ENCODE data around the gene FHIT. TPM values are rescaled to one million over a fixed set of nuclear protein-coding genes. Genes with fewer than 3 reads are reported as not detected.

The FHIT gene
- total RNA-seq, 1 donor, result 2.2 TPM

DNA sequence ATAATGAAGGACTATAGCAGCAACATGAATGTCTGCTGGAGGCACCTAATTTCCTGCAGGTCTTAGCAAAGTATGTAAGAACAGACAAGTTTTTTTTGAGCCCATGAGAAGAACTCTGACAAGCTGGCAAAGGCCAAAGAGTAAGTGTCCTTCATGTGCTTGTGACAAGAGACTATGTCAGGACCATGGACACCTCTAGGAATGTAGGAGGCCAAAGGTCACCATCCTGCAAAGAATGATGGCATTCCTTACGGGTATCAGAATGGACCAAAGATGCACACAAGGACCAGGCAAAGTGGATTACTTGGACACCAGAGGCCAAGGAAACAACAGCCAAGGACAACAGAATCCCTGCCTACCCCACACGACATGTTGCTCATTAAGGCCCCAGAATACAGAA is 1343.0 kb downstream of the FHIT start:
- DNase-seq (ENCODE audit: low read depth), result no peak
- TF ChIP-seq, protein P1, sequence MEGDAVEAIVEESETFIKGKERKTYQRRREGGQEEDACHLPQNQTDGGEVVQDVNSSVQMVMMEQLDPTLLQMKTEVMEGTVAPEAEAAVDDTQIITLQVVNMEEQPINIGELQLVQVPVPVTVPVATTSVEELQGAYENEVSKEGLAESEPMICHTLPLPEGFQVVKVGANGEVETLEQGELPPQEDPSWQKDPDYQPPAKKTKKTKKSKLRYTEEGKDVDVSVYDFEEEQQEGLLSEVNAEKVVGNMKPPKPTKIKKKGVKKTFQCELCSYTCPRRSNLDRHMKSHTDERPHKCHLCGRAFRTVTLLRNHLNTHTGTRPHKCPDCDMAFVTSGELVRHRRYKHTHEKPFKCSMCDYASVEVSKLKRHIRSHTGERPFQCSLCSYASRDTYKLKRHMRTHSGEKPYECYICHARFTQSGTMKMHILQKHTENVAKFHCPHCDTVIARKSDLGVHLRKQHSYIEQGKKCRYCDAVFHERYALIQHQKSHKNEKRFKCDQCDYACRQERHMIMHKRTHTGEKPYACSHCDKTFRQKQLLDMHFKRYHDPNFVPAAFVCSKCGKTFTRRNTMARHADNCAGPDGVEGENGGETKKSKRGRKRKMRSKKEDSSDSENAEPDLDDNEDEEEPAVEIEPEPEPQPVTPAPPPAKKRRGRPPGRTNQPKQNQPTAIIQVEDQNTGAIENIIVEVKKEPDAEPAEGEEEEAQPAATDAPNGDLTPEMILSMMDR (IDR thresholded peaks at IDR 0.05; ENCODE audit: insufficient read depth, low read depth, low read length), result no peak
- H3K4me3 ChIP-seq (ENCODE audit: low read depth, low read length), result no peak overlapping the region

DNA sequence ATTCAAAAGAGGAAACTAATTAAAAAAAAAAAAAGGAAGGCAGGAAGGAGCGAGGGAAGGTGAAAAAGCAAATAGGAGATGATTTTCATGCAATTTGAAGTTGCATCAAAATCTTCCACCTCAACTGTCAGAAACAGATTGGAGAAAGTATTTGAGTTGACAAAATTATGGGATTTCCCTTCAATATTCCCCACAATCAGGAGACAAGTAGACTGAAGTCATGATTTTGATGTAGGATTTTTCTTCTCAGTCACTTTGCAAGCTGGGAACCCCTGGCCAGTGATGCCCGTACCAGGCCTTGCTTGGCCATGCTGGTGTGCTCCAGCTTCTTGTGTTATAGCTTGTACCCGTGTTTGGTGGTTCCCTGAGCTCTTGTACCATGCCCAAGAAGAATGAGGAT is 1347.0 kb downstream of the FHIT start:
- DNase-seq (ENCODE audit: low read depth), result no peak
- TF ChIP-seq, protein P1 (IDR thresholded peaks at IDR 0.05; ENCODE audit: insufficient read depth, low read depth, low read length), result no peak
- no peak overlapping the region for H3K4me3 ChIP-seq (ENCODE audit: low read depth, low read length)

DNA sequence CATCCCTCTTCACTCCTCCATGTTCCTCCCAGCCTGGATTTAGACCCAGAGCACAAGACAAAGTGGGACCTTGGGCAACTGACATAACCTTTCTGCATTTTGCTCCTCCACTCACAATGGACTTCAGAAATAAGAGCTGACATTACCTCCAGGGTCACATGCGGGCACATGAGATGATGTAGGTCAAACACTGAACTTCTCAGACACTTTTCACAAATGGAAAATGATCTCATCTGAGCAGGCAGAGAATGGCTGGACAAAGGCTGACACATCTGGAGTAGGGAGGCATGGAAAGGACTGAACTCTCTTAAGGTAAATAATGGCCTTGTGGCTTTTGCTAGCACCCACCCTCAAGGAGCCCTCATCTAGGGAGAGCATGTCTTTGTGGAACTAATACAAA is 1352.2 kb downstream of the FHIT start:
- TF ChIP-seq, protein P1 (IDR thresholded peaks at IDR 0.05; ENCODE audit: insufficient read depth, low read depth, low read length), result no peak
- DNase-seq (ENCODE audit: low read depth), result no peak
- H3K4me3 ChIP-seq (ENCODE audit: low read depth, low read length), result no peak overlapping the region

DNA sequence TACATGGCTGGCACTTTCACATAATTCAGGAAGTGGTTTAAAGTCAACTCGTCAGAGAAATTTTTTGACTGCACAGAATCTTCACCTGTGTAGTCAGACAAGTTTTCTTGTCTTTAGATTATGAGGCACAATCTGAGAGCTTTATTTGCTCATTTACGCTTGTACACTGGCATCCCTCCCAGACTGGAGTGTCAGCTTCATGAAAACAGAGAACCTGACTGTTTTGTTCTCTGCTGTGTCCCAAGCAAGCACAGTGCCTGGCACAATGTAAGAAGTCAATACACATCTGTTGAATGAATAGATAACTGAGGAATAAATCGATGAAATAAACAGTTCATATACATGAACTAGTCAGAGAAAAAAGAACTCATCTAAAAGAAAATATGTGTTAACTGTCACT is 1355.3 kb downstream of the FHIT start:
- no peak overlapping the region for H3K4me3 ChIP-seq (ENCODE audit: low read depth, low read length)
- TF ChIP-seq, protein P1 (IDR thresholded peaks at IDR 0.05; ENCODE audit: insufficient read depth, low read depth, low read length), result no peak
- no peak for DNase-seq (ENCODE audit: low read depth)

DNA sequence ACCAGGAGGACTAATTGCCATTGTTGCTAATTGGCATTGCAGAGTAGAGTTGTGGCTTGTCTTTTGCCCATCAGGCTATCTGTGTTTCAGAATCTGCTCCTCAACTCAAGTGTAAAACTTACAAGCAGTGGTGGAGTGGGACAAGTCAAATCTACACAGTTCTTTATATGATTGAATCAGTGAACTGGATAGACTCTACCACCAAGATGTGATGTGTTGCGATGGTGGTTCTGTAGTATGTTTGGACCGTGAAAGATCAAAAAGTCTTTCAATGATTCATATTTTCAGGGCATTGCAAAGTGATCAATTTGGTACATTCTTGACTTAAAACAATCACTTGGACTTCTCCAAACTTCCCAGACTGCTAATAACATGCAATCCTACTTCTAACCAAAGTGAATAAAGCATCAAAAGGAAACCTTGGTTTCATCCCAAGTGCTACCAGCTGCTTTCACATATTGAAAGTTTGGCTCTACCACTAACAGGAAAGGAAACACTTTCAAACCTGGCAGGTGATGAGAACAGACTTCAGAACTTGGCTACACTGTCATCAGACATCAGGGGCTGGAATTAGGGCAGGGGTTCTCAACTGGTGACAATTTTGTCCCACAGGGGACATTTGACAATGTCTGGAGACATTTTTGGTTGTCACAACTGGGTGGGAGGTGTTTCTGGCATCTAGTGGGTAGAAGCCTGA is 1356.7 kb downstream of the FHIT start:
- no peak for DNase-seq (ENCODE audit: low read depth)
- TF ChIP-seq, protein P1 (IDR thresholded peaks at IDR 0.05; ENCODE audit: insufficient read depth, low read depth, low read length), result no peak
- no peak overlapping the region for H3K4me3 ChIP-seq (ENCODE audit: low read depth, low read length)

DNA sequence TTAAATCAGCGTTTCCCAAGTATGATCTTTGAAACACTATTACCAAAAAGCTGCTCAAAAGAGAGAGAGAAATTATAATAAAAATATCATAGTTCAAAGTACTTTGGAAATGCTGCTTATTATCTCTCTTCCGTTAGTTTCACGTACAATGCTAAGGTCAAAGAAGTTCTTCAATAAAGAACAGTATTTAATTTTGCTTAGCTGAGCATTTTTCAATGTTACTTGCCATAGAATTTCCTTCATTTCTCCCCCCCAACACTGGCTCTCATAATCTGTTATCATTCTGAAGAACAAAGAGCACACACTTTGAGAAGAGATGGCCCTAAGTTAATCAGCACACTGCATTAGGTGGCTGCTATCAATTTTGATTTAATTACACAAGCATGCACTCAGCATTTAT is 1360.6 kb downstream of the FHIT start:
- no peak for DNase-seq (ENCODE audit: low read depth)
- TF ChIP-seq, protein P1 (IDR thresholded peaks at IDR 0.05; ENCODE audit: insufficient read depth, low read depth, low read length), result no peak
- H3K4me3 ChIP-seq (ENCODE audit: low read depth, low read length), result no peak overlapping the region

DNA sequence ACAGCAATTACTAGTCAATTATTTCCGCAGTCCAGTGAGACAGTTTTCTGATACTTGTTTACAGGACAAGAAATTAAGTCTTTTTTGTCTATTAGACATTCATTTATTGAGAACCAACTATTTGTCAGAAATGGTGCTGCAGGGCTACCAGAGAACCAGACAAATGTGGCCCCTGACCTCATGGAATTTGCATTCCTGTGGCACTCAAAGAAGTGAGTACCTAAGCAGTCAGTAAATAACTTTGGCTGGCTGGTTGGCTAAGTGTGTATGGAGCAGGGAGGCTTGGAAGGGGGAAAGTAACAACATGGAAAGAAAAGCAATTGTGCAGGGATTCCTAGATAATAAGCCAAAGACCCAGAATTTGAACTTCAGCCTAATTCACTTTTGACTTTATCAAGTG is 1364.5 kb downstream of the FHIT start:
- TF ChIP-seq, protein P1 (IDR thresholded peaks at IDR 0.05; ENCODE audit: insufficient read depth, low read depth, low read length), result no peak
- DNase-seq (ENCODE audit: low read depth), result no peak
- no peak overlapping the region for H3K4me3 ChIP-seq (ENCODE audit: low read depth, low read length)

Measured in fibroblast of villous mesenchyme (primary cell).